SU-DHL-6 (cell line): ENCODE results near the gene ALDH1A1.

Experiments used
- H2AFZ ChIP-seq: fragments of 200-600 bp; sonication (generic); 2 replicates; pipeline ENCODE4 v1.6.1; 2014; ENCODE audit warnings: low read depth, mild to moderate bottlenecking, moderate library complexity, mixed read lengths, antibody characterized with exemption, low read length; ENCODE audit not compliant: severe bottlenecking
- H3F3A ChIP-seq: fragments of 200-600 bp; shearing (Covaris generic); 2 replicates; pipeline ENCODE4 v1.6.0; 2016; ENCODE audit warnings: antibody characterized with exemption, mild to moderate bottlenecking; ENCODE audit not compliant: insufficient read depth
- H3K27ac ChIP-seq: fragments of 200-600 bp; sonication (generic); 2 replicates; pipeline ENCODE4 v1.5.1; 2016; ENCODE audit warnings: low read depth, mild to moderate bottlenecking, low read length, moderate library complexity, mixed read lengths
- H3K27me3 ChIP-seq: fragments of 200-600 bp; sonication (generic), shearing (Covaris generic); 2 replicates; pipeline ENCODE4 v1.6.0; 2014; ENCODE audit warnings: mild to moderate bottlenecking, low read length
- H3K36me3 ChIP-seq: fragments of 200-600 bp; sonication (generic); 2 replicates; pipeline ENCODE4 v1.6.1; 2014; ENCODE audit warnings: mild to moderate bottlenecking, low read length, mixed read lengths
- H3K4me2 ChIP-seq: fragments of 300-600, 200-600 bp; shearing (Covaris generic), sonication (generic); 2 replicates; pipeline ENCODE4 v1.6.0; 2014; ENCODE audit warnings: low read length, low read depth, mild to moderate bottlenecking; ENCODE audit not compliant: poor library complexity, severe bottlenecking
- H3K4me3 ChIP-seq: fragments of 200-600 bp; sonication (generic); 2 replicates; pipeline ENCODE4 v1.5.1; 2014; ENCODE audit warnings: antibody characterized with exemption, low read length, mild to moderate bottlenecking, mixed read lengths; ENCODE audit not compliant: insufficient read depth, poor library complexity, severe bottlenecking
- H3K79me2 ChIP-seq: fragments of 200-600 bp; sonication (generic); 2 replicates; pipeline ENCODE4 v1.6.1; 2014; ENCODE audit warnings: mild to moderate bottlenecking, low read length, moderate library complexity; ENCODE audit not compliant: insufficient read depth
- H3K9ac ChIP-seq: fragments of 200-600 bp; sonication (generic); 2 replicates; pipeline ENCODE4 v1.7.0; 2014; ENCODE audit warnings: mild to moderate bottlenecking, low read length
- H3K9me2 ChIP-seq: fragments of 200-600 bp; sonication (generic); replicated peaks from 2 replicates; pipeline ENCODE4 v1.6.1; 2014; ENCODE audit warnings: low read length; ENCODE audit not compliant: insufficient read depth
- H3K9me3 ChIP-seq: fragments of 200-600 bp; sonication (generic); 2 replicates; pipeline ENCODE4 v1.6.1; 2014; ENCODE audit warnings: low read length, mixed read lengths; ENCODE audit not compliant: insufficient read depth
- H4K20me1 ChIP-seq: fragments of 200-600 bp; sonication (generic); 2 replicates; pipeline ENCODE4 v1.6.1; 2014; ENCODE audit warnings: low read depth, mild to moderate bottlenecking, antibody characterized with exemption, low read length, moderate library complexity, mixed read lengths
- CTCF ChIP-seq: fragments of 200-600 bp; sonication (generic); IDR thresholded peaks from one replicate; pipeline ENCODE4 v1.5.1; 2017; ENCODE audit warnings: antibody characterized with exemption, mild to moderate bottlenecking, low read length, moderate library complexity; ENCODE audit not compliant: insufficient read depth, poor library complexity, severe bottlenecking
- EZH2phosphoT487 ChIP-seq: fragments of 200-600 bp; sonication (generic), shearing (Covaris generic); conservative IDR thresholded peaks from 2 replicates; pipeline ENCODE4 v1.6.1; 2018; ENCODE audit warnings: mild to moderate bottlenecking, antibody characterized with exemption, low read length, moderate library complexity, mixed read lengths

Gene ALDH1A1

GRCh38 chr9:72897069-72897649 lies 55.7 kb downstream of the ALDH1A1 start:
- no peak overlapping the region for H3K27ac ChIP-seq
- H3K4me2 ChIP-seq = no peak overlapping the region
- TF ChIP-seq CTCF (no peak), EZH2phosphoT487 (no peak)
- H3K9me3 ChIP-seq = no peaks in the 10 kb centered on the region
- no peaks in the 10 kb centered on the region for H3K79me2 ChIP-seq
- H3K36me3 ChIP-seq = no peaks in the 10 kb centered on the region
- no peaks in the 10 kb centered on the region; the same call in 1 of the 2 replicates for H3K9me2 ChIP-seq
- H3K4me3 ChIP-seq = no peak overlapping the region
- no peak overlapping the region for H2AFZ ChIP-seq
- no peaks in the 10 kb centered on the region for H4K20me1 ChIP-seq
- no peaks in the 10 kb centered on the region for H3F3A ChIP-seq
- H3K9ac ChIP-seq = no peak overlapping the region
- H3K27me3 ChIP-seq = no peaks in the 10 kb centered on the region

GRCh38 chr9:72896439-72896838 lies 56.4 kb downstream of the ALDH1A1 start:
- Histone ChIP-seq H3K27me3 (no peaks in the 10 kb centered on the region), H3K4me3 (no peak overlapping the region), H3K9me3 (no peaks in the 10 kb centered on the region), H3K36me3 (no peaks in the 10 kb centered on the region), H3K9ac (no peak overlapping the region), H3K9me2 (no peaks in the 10 kb centered on the region; the same call in 1 of the 2 replicates), H3K27ac (no peak overlapping the region), H2AFZ (no peak overlapping the region), H3F3A (no peaks in the 10 kb centered on the region), H4K20me1 (no peaks in the 10 kb centered on the region), H3K4me2 (no peak overlapping the region), H3K79me2 (no peaks in the 10 kb centered on the region)
- no peak for TF ChIP-seq CTCF
- TF ChIP-seq EZH2phosphoT487 = no peak

- no peaks in the 10 kb centered on the region for H3K79me2 ChIP-seq
- no peak overlapping the region for H3K4me2 ChIP-seq
- no peaks in the 10 kb centered on the region; the same call in 1 of the 2 replicates for H3K9me2 ChIP-seq
- no peaks in the 10 kb centered on the region for H3F3A ChIP-seq
- H2AFZ ChIP-seq = no peak overlapping the region
- H3K9me3 ChIP-seq = no peaks in the 10 kb centered on the region
- H3K36me3 ChIP-seq = no peaks in the 10 kb centered on the region
- H3K4me3 ChIP-seq = no peak overlapping the region
- no peaks in the 10 kb centered on the region for H3K27me3 ChIP-seq
- H3K9ac ChIP-seq = no peak overlapping the region
- no peaks in the 10 kb centered on the region for H4K20me1 ChIP-seq
- H3K27ac ChIP-seq = no peak overlapping the region
- TF ChIP-seq CTCF (no peak), EZH2phosphoT487 (no peak)
Observed at GRCh38 chr9:72895122-72895521, 57.7 kb downstream of the ALDH1A1 start.
